HL-60/S4 treated with phorbol 12-myristate 13-acetate at 8.2 ng/mL for 4 days and 3 days (cell line): Measurements from ENCODE around the gene DBN1.

ENCODE experiments used
- in situ Hi-C: fragments of 300-500 bp; cut with MboI; formaldehyde crosslinking; loops from 2 replicates; pipeline ENCODE4 v1.15.0; 2022; ENCODE audit warnings: low sequenced_read_pairs

DBN1 gene

GRCh38 chr5:177505075-177505474 lies 31.6 kb upstream of the DBN1 start:
- in situ Hi-C loops = no loop called here

GRCh38 chr5:177504086-177505056 lies 30.9 kb upstream of the DBN1 start:
- in situ Hi-C loops = no loop called here

GRCh38 chr5:177503351-177504085 lies 30.1 kb upstream of the DBN1 start:
- in situ Hi-C loops = no loop called here

GRCh38 chr5:177502886-177503285 lies 29.5 kb upstream of the DBN1 start:
- in situ Hi-C loops = no loop called here

- in situ Hi-C loops = no loop called here
Observed at GRCh38 chr5:177501874-177502678, 28.6 kb upstream of the DBN1 start.

GRCh38 chr5:177500685-177501522 lies 27.5 kb upstream of the DBN1 start:
- in situ Hi-C loops = no loop called here

- in situ Hi-C loops = no loop called here
Observed at GRCh38 chr5:177499842-177500241, 26.4 kb upstream of the DBN1 start.

- in situ Hi-C loops = no loop called here
Observed at GRCh38 chr5:177498013-177498787, 24.8 kb upstream of the DBN1 start.

GRCh38 chr5:177497292-177498012 lies 24.0 kb upstream of the DBN1 start, which contains the start of gene PDLIM7:
PDLIM7 (minus strand) TSS chr5:177497604; CDS start chr5:177496512, 1,092 bp downstream.
- in situ Hi-C loops = no loop called here

GRCh38 chr5:177496727-177497291 lies 23.4 kb upstream of the DBN1 start:
- in situ Hi-C loops = no loop called here

- in situ Hi-C loops = no loop called here
Observed at GRCh38 chr5:177496070-177496726, 22.8 kb upstream of the DBN1 start.

- in situ Hi-C loops = no loop called here
Observed at GRCh38 chr5:177495243-177496060, 22.0 kb upstream of the DBN1 start.

GRCh38 chr5:177494346-177495195 lies 21.1 kb upstream of the DBN1 start:
- in situ Hi-C loops = no loop called here

GRCh38 chr5:177493795-177494345 lies 20.4 kb upstream of the DBN1 start:
- in situ Hi-C loops = no loop called here

- in situ Hi-C loops = no loop called here
Observed at GRCh38 chr5:177492841-177493240, 19.4 kb upstream of the DBN1 start.
